ENCODE data around the gene B4GALNT2. TPM values are rescaled to one million over a fixed set of nuclear protein-coding genes. Genes with fewer than 3 reads are reported as not detected.

B4GALNT2 gene
- total RNA-seq, 6 experiments from 2014 or later = 0.04 to 0.05 TPM; not detected in 4

DNA sequence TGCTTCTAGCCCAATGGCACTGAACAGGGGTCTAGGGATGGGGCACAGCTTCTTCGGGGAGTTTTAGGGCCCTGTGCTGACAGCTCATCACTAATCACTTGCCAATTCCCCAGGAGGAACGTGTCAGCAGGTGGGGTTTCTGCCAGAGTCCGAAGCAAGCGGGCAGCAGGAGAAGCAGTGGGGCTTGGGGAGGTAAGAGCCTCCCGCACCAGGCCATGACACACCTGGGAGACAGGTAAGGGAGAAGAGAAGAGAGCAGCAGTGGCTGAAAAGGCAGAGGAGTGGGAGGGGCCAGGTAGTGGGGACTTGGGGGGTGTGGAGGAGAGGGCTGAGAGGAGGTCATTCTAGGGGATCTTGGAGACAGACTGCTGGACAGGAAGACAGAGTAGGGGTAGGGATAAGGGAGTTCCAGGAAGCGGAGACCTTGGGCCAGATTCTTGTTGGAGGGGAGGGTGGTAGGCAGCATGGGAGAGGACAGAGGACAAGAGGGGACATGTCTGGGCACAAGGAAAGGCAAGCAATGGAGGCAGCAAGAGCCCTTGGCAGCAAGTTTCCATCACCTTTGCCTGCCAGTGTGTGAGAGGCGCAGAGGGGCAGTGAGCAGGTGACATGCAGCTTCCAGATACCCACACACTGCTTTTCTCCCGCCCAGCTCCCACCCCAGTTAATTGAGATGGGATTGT is 93.1 kb downstream of the B4GALNT2 start:
- DNase-seq (no peak), ATAC-seq (no peak)
- intact Hi-C loops (cut with DNase I) = loop anchor here in 1 of 2 donors (5.0 kb wide), 1 partner anchor 43 kb away; no protein-coding TSS in a partner anchor
- H3K4me1 ChIP-seq = peaks cover 0 to 6% (median 0%) of the 10 kb centered on the region in 4 donors
- no peak overlapping the region for H3K4me3 ChIP-seq
- no peaks in the 10 kb centered on the region for H3K9me3 ChIP-seq
- no peaks in the 10 kb centered on the region for H3K36me3 ChIP-seq
- TF ChIP-seq, protein P1, sequence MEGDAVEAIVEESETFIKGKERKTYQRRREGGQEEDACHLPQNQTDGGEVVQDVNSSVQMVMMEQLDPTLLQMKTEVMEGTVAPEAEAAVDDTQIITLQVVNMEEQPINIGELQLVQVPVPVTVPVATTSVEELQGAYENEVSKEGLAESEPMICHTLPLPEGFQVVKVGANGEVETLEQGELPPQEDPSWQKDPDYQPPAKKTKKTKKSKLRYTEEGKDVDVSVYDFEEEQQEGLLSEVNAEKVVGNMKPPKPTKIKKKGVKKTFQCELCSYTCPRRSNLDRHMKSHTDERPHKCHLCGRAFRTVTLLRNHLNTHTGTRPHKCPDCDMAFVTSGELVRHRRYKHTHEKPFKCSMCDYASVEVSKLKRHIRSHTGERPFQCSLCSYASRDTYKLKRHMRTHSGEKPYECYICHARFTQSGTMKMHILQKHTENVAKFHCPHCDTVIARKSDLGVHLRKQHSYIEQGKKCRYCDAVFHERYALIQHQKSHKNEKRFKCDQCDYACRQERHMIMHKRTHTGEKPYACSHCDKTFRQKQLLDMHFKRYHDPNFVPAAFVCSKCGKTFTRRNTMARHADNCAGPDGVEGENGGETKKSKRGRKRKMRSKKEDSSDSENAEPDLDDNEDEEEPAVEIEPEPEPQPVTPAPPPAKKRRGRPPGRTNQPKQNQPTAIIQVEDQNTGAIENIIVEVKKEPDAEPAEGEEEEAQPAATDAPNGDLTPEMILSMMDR (IDR thresholded peaks at IDR 0.05) = no peak
- TF ChIP-seq POLR2A (IDR thresholded peaks at IDR 0.05) = no peak
- H3K27me3 ChIP-seq = no peaks in the 10 kb centered on the region
- 66% methylated on average over 6 of the region's 8 CpGs for WGBS (ENCODE audit: insufficient coverage, low coverage, low lambda C conversion rate, missing lambda C conversion rate)
- no peak overlapping the region for H3K27ac ChIP-seq

Other genes with a start within 250 kb of the B4GALNT2 start
- 100 to 1,000 TPM in 2 of 6 experiments, 10 to 100 TPM in 4; 49.2 to 221 (median 57.9) TPM for gene ATP5MC1, start 240.0 kb upstream of the B4GALNT2 start, total RNA-seq
- 10 to 100 TPM; 19.6 to 30.9 (median 26.3) TPM for gene UBE2Z, start 224.4 kb upstream of the B4GALNT2 start, total RNA-seq
- gene SNF8, start 187.9 kb upstream of the B4GALNT2 start, total RNA-seq = 10 to 100 TPM; 35.8 to 62.9 (median 47.5) TPM
- not detected for gene GIP, start 164.2 kb upstream of the B4GALNT2 start, total RNA-seq
- gene IGF2BP1, start 135.4 kb upstream of the B4GALNT2 start, total RNA-seq = under 1 TPM in 1 of 6 experiments, not detected in 5; 0.56 TPM
- gene GNGT2, start 77.8 kb downstream of the B4GALNT2 start, total RNA-seq = 1 to 10 TPM in 4 of 6 experiments, under 1 TPM in 2; 0.61 to 1.6 (median 1.2) TPM
- gene ABI3, start 77.9 kb downstream of the B4GALNT2 start, total RNA-seq = 1 to 10 TPM; 3.0 to 9.7 (median 3.8) TPM
- gene PHOSPHO1, start 98.0 kb downstream of the B4GALNT2 start, total RNA-seq = under 1 TPM in 4 of 6 experiments, not detected in 2; 0.16 to 0.71 (median 0.41) TPM
- gene ZNF652, start 229.5 kb downstream of the B4GALNT2 start, total RNA-seq = 10 to 100 TPM; 16.9 to 36.8 (median 24.3) TPM

Data from right lobe of liver (tissue), 6 donors.